OCI-LY1 (cell line): ENCODE measurements around the gene PRKCE.

Experiments
- H2AFZ ChIP-seq: fragments of 200-600 bp; sonication (generic), shearing (Covaris generic); 2 replicates; pipeline ENCODE4 v1.6.0; 2014; ENCODE audit warnings: antibody characterized with exemption, mild to moderate bottlenecking, low read length
- H3F3A ChIP-seq: fragments of 200-600 bp; sonication (generic), shearing (Covaris generic); 2 replicates; pipeline ENCODE4 v1.6.0; 2014; ENCODE audit warnings: mild to moderate bottlenecking, antibody characterized with exemption, low read length, moderate library complexity; ENCODE audit not compliant: insufficient read depth
- H3K27ac ChIP-seq: fragments of 200-600 bp; sonication (generic); 2 replicates; pipeline ENCODE4 v1.5.1; 2014; ENCODE audit warnings: low read length, mixed run types, mild to moderate bottlenecking, low read depth; ENCODE audit not compliant: poor library complexity, severe bottlenecking
- H3K27me3 ChIP-seq: fragments of 200-600 bp; sonication (generic); 2 replicates; pipeline ENCODE4 v1.6.0; 2014; ENCODE audit warnings: antibody characterized with exemption, mild to moderate bottlenecking, low read length, moderate library complexity; ENCODE audit not compliant: insufficient read depth
- H3K36me3 ChIP-seq: fragments of 200-600 bp; sonication (generic); 2 replicates; pipeline ENCODE4 v1.6.1; 2014; ENCODE audit warnings: mild to moderate bottlenecking, antibody characterized with exemption, low read length, moderate library complexity, mixed read lengths; ENCODE audit not compliant: insufficient read depth
- H3K4me1 ChIP-seq: fragments of 200-600 bp; sonication (generic); 2 replicates; pipeline ENCODE4 v1.5.1; 2014; ENCODE audit warnings: mild to moderate bottlenecking, low read length, moderate library complexity; ENCODE audit not compliant: insufficient read depth, severe bottlenecking
- H3K4me2 ChIP-seq: fragments of 200-600 bp; sonication (generic), shearing (Covaris generic); 2 replicates; pipeline ENCODE4 v1.6.1; 2014; ENCODE audit warnings: low read length
- H3K4me3 ChIP-seq: fragments of 200-600 bp; sonication (generic); 2 replicates; pipeline ENCODE4 v1.5.1; 2014; ENCODE audit warnings: low read length, low read depth, mild to moderate bottlenecking, mixed read lengths; ENCODE audit not compliant: poor library complexity, severe bottlenecking
- H3K79me2 ChIP-seq: fragments of 200-600 bp; shearing (Covaris generic); 2 replicates; pipeline ENCODE4 v1.6.1; 2016; ENCODE audit warnings: mixed run types, low read length, mixed read lengths; ENCODE audit not compliant: insufficient read depth
- H3K9ac ChIP-seq: fragments of 200-600 bp; sonication (generic), shearing (Covaris generic); 2 replicates; pipeline ENCODE4 v1.6.1; 2014; ENCODE audit warnings: mild to moderate bottlenecking, low read length, mixed read lengths
- H3K9me2 ChIP-seq: fragments of 200-600 bp; sonication (generic), shearing (Covaris generic); 2 replicates; pipeline ENCODE4 v1.6.1; 2014; ENCODE audit warnings: low read depth, mild to moderate bottlenecking, low read length, mixed read lengths
- H3K9me3 ChIP-seq: fragments of 200-600 bp; shearing (Covaris generic); 2 replicates; pipeline ENCODE4 v1.6.1; 2014; ENCODE audit warnings: low read length, mixed read lengths
- H4K20me1 ChIP-seq: fragments of 200-600 bp; sonication (generic), shearing (Covaris generic); 2 replicates; pipeline ENCODE4 v1.6.0; 2016; ENCODE audit warnings: mild to moderate bottlenecking, low read length; ENCODE audit not compliant: insufficient read depth
- CTCF ChIP-seq: fragments of 200-600 bp; sonication (generic), shearing (Covaris generic); IDR thresholded peaks from 2 replicates; pipeline ENCODE4 v1.5.1; 2017; ENCODE audit warnings: mild to moderate bottlenecking, antibody characterized with exemption, low read length, moderate library complexity, mixed read lengths
- EZH2 ChIP-seq: fragments of 200-600 bp; sonication (generic), shearing (Covaris generic); IDR thresholded peaks from 2 replicates; pipeline ENCODE4 v1.8.0; 2017; ENCODE audit warnings: borderline replicate concordance, mixed run types, mild to moderate bottlenecking, antibody characterized with exemption, low read length, moderate library complexity, mixed read lengths

The PRKCE gene

GRCh38 chr2:46236006-46236875 lies 584.8 kb downstream of the PRKCE start:
- Histone ChIP-seq H3K9me2 (no peaks in the 10 kb centered on the region), H3K79me2 (no peaks in the 10 kb centered on the region), H3F3A (no peaks in the 10 kb centered on the region), H3K4me1 (no peaks in the 10 kb centered on the region), H2AFZ (no peak overlapping the region), H3K27ac (no peak overlapping the region), H4K20me1 (no peaks in the 10 kb centered on the region), H3K36me3 (no peaks in the 10 kb centered on the region), H3K9ac (no peak overlapping the region), H3K4me2 (no peak overlapping the region), H3K27me3 (0 out of 2 replicates have a peak, but pooled peaks cover 3% of the 10 kb centered on the region), H3K4me3 (no peak overlapping the region), H3K9me3 (no peaks in the 10 kb centered on the region)
- TF ChIP-seq EZH2 (no peak), CTCF (no peak)

GRCh38 chr2:46236876-46237859 lies 585.7 kb downstream of the PRKCE start:
- TF ChIP-seq EZH2 (no peak), CTCF (no peak)
- Histone ChIP-seq H3K9ac (no peak overlapping the region), H3K4me2 (no peak overlapping the region), H3K27ac (no peak overlapping the region), H3K9me3 (no peaks in the 10 kb centered on the region), H3K79me2 (no peaks in the 10 kb centered on the region), H3K4me3 (no peak overlapping the region), H3F3A (no peaks in the 10 kb centered on the region), H4K20me1 (no peaks in the 10 kb centered on the region), H3K9me2 (no peaks in the 10 kb centered on the region), H3K36me3 (no peaks in the 10 kb centered on the region), H3K27me3 (0 out of 2 replicates have a peak, but pooled peaks cover 5% of the 10 kb centered on the region), H3K4me1 (no peaks in the 10 kb centered on the region), H2AFZ (no peak overlapping the region)
